HG03045 (cell line): ENCODE data around the gene WDR81.

ENCODE experiments used
- ATAC-seq: cut with Tn5 transposase; IDR thresholded peaks from one replicate; pipeline ENCODE4 v1.9.1; 2021; ENCODE audit warnings: mild to moderate bottlenecking, moderate library complexity; ENCODE audit not compliant: unreplicated experiment

WDR81 gene

GRCh38 chr17:1776857-1777256, 52.4 kb downstream of the WDR81 start:
- no peak for ATAC-seq

GRCh38 chr17:1779571-1780131, 55.1 kb downstream of the WDR81 start:
- ATAC-seq = no peak

GRCh38 chr17:1782171-1782567, 57.7 kb downstream of the WDR81 start:
- ATAC-seq = no peak

DNA sequence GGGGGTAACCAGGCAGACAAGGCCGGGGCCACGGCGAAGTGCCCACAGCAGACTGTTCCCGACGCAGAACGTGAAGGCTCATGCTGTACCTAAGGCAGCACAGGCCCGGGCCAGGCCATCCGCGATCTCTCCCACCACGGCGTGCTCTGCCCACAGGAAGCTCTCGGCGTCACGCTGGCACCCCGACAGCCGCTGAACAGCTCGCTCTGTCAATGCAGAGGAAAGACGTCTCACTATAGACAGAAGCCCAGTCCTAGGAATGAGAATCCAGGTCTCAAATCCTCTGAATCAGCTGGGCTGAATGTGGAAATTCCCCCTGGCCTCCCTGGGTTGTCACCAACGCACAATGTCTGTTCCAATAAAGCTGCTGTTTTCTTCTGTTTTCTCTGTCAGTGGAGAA, 58.8 kb downstream of the WDR81 start:
- no peak for ATAC-seq

DNA sequence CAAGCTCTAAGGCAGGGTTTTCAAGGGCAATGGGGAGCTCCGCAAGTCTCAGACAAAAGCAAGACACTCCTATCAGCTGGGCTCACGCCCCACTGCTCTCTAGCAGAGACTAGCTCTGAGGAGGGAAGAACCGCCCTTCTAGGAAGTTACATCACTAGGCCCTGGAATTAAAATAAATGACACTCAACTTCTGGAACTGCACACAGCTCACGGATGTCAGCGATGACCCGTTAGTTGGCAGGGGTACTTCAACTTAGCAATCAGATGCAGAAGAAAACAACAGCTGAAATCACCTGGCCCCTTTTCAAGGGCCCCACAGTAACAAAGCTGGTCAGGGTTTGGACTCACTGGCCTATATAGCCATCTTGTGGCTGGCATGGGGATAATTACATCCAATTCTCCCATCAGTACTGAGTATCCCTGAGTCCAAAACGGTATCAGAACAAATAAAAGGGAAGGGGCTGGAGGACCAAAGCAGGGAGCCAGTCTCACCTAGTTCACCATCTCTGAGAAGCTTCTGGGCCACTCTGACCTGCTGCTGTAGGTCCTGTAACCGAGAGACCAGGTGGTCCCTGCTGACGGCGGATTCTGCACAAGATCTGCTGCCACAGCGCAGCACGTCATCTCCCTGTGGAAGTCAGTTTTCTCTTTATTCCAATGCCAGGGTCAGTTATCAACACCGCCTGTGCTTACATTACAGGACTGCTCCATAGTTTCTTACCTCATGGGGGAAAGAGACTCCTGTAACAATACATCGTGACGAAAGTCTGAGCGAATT, 59.5 kb downstream of the WDR81 start:
- no peak for ATAC-seq

- no peak for ATAC-seq
These were observed 61.4 kb downstream of the WDR81 start for GRCh38 chr17:1785930-1786329.

DNA sequence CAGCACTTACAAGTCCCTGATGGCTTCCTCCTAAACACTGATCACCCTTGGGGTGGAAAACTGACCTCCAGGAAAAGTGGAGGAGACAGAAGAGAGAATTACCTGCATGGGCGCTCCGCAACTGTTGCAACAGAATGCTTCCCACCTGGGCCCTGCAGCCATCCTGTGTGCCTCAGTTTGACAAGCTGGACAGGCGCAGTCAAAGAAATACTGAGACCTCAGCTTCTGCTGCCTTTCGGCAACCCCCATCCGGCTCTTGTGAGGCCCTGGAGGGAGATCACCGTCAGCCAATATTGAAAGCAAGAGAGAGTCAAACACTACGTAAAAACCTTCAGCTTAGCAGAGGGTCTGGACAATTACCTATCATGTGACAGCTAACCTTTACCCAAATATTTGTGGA, 62.2 kb downstream of the WDR81 start:
- no peak for ATAC-seq

DNA sequence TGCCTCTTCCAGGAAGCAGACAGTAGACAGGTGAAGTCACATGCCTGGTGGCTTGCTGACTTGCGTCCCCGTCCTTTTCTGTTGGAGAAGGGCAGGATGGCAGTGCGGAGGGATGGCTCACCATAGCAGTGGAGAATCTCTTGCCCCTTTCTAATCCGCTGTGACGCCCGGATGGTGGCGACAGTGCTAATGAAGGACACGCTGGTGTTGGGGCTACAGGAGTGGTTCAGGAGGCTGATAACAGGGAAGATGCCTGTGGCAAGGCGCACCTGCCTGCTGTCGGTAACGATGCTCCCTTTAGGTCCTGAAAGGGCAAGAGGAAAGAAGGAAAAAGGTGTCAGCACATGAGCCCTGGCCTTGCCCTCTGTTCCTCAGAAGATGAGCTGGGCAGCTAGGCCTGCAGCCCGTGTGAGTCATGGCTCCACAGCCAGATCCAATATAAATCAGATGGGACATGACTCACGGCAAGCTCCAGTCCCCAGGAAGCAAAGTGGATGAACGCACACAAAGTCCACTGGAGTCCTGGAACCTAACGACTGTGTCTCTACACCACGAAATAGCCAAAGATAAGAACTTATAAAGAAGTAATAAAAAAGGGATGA, 62.9 kb downstream of the WDR81 start:
- ATAC-seq = no peak
